ENCODE results near the gene FSHR. TPM values are rescaled to one million over a fixed set of nuclear protein-coding genes. Genes with fewer than 3 reads are reported as not detected.

Gene FSHR
- total and polyA plus RNA-seq, 2 experiments from 2014 or later = not detected

- no peak for TF ChIP-seq ETS1 (IDR thresholded peaks at IDR 0.05)
- TF ChIP-seq ZNF114 (CRISPR knock-in tag; IDR thresholded peaks at IDR 0.05) = no peak
- TF ChIP-seq, protein P1, sequence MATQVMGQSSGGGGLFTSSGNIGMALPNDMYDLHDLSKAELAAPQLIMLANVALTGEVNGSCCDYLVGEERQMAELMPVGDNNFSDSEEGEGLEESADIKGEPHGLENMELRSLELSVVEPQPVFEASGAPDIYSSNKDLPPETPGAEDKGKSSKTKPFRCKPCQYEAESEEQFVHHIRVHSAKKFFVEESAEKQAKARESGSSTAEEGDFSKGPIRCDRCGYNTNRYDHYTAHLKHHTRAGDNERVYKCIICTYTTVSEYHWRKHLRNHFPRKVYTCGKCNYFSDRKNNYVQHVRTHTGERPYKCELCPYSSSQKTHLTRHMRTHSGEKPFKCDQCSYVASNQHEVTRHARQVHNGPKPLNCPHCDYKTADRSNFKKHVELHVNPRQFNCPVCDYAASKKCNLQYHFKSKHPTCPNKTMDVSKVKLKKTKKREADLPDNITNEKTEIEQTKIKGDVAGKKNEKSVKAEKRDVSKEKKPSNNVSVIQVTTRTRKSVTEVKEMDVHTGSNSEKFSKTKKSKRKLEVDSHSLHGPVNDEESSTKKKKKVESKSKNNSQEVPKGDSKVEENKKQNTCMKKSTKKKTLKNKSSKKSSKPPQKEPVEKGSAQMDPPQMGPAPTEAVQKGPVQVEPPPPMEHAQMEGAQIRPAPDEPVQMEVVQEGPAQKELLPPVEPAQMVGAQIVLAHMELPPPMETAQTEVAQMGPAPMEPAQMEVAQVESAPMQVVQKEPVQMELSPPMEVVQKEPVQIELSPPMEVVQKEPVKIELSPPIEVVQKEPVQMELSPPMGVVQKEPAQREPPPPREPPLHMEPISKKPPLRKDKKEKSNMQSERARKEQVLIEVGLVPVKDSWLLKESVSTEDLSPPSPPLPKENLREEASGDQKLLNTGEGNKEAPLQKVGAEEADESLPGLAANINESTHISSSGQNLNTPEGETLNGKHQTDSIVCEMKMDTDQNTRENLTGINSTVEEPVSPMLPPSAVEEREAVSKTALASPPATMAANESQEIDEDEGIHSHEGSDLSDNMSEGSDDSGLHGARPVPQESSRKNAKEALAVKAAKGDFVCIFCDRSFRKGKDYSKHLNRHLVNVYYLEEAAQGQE (IDR thresholded peaks at IDR 0.05; ENCODE audit: unreplicated experiment) = no peak
- no peak for TF ChIP-seq JUNB (IDR thresholded peaks at IDR 0.05; ENCODE audit: unreplicated experiment)
Observed at GRCh38 chr2:49108436-49108835, 45.9 kb downstream of the FSHR start (continued).

DNA sequence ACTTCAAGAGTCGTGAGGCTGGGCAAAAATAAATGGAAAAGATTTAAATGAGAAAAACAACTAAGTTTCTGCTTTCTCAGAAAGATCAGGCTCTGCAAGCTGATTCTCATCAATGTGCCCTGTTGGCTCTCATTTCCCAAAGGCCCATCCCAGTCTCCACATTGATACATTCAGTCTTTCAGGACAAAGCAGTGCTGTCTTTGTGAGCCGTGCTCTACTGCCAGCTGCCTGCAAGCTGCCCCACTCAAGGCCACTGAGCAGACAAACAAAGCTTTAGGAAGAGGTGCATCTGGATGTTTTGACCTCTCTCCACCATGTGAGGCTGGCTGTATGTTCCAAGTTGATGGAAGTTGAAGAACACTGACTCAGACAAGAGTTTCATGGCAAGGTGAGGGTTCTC is 48.8 kb downstream of the FSHR start:
- no peaks in the 10 kb centered on the region for H3K4me1 ChIP-seq (ENCODE audit: insufficient read depth)
- Mint-ChIP-seq H3K27me3 (ENCODE audit: insufficient read depth, low read depth, poor library complexity) (peaks cover 4% of the 10 kb centered on the region), H3K9me3 (no peaks in the 10 kb centered on the region), H3K4me1 (no peaks in the 10 kb centered on the region; the same call in 2 of the 3 replicates), H3K36me3 (ENCODE audit: low read depth) (no peaks in the 10 kb centered on the region), H3K4me3 (no peak overlapping the region), H3K27ac (no peak overlapping the region)
- no peaks in the 10 kb centered on the region for H3K79me2 ChIP-seq (replicated peaks; ENCODE audit: insufficient read depth)
- peak; percentile 3 for DNase-seq (ENCODE audit: low spot score)
- no peak overlapping the region for H3K27ac ChIP-seq (ENCODE audit: low read depth)
- H3F3A ChIP-seq (replicated peaks; ENCODE audit: low read depth) = no peaks in the 10 kb centered on the region
- no peak overlapping the region for H3K4me3 ChIP-seq
- no peak overlapping the region for H3K4me2 ChIP-seq
- H2AFZ ChIP-seq = peak overlapping the region; percentile 74; the same call in 1 of the 2 replicates
- no peak; the same call in 2 of the 3 replicates for ATAC-seq
- no peaks in the 10 kb centered on the region for H4K20me1 ChIP-seq (replicated peaks; ENCODE audit: insufficient read depth)
- no peaks in the 10 kb centered on the region for H3K27me3 ChIP-seq (ENCODE audit: insufficient read depth)
- H3K9me2 ChIP-seq (ENCODE audit: insufficient read depth) = no peaks in the 10 kb centered on the region
- H3K36me3 ChIP-seq (ENCODE audit: insufficient read depth) = no peaks in the 10 kb centered on the region
- no peak for TF ChIP-seq JUNB (IDR thresholded peaks at IDR 0.05; ENCODE audit: unreplicated experiment)
- no peak for TF ChIP-seq CREB1 (CRISPR knock-in tag; IDR thresholded peaks at IDR 0.05; ENCODE audit: low read depth)
- TF ChIP-seq EZH2 (IDR thresholded peaks at IDR 0.05; ENCODE audit: low read depth, unreplicated experiment) = no peak
- no peak for TF ChIP-seq EZH2phosphoT487 (IDR thresholded peaks at IDR 0.05; ENCODE audit: unreplicated experiment)
- no peak for TF ChIP-seq STAT1 (IDR thresholded peaks at IDR 0.05; ENCODE audit: unreplicated experiment)
- no peak for TF ChIP-seq ZNF462 (CRISPR knock-in tag; IDR thresholded peaks at IDR 0.05)
- no peak for TF ChIP-seq ETS1 (IDR thresholded peaks at IDR 0.05)
- TF ChIP-seq, protein P1 (IDR thresholded peaks at IDR 0.05; ENCODE audit: unreplicated experiment) = no peak
